ENCODE results near the gene REEP1. TPM values are rescaled to one million over a fixed set of nuclear protein-coding genes. Genes with fewer than 3 reads are reported as not detected.
A peak's percentile ranks its signal among the peaks of the same experiment; 100 is the strongest.

The REEP1 gene
- total and polyA plus RNA-seq, 9 of the 15 experiments (the other 6 are each of a cell fraction or from before 2014, with no cell fraction given): 0.11 to 0.67 (median 0.13) TPM

DNA sequence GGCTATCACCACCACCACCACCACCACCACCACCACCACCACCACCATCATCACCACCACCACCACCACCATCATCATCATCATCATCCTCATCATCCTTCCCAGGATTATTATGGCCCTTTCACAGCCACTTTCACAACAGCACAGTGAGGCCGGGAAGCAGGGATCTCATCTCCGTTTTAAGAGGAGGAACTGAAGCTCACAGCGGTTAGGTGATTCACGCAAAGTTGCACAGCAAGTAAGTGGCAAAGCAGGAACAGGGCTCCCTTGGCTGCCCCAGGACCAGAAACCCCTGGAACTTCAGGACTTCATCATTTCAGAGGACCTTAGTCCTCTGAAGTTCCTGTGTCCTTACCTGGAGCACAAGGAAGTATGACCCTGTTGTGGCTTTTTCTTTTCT lies 111.4 kb downstream of the REEP1 start (continued):
- TF ChIP-seq, protein P1, sequence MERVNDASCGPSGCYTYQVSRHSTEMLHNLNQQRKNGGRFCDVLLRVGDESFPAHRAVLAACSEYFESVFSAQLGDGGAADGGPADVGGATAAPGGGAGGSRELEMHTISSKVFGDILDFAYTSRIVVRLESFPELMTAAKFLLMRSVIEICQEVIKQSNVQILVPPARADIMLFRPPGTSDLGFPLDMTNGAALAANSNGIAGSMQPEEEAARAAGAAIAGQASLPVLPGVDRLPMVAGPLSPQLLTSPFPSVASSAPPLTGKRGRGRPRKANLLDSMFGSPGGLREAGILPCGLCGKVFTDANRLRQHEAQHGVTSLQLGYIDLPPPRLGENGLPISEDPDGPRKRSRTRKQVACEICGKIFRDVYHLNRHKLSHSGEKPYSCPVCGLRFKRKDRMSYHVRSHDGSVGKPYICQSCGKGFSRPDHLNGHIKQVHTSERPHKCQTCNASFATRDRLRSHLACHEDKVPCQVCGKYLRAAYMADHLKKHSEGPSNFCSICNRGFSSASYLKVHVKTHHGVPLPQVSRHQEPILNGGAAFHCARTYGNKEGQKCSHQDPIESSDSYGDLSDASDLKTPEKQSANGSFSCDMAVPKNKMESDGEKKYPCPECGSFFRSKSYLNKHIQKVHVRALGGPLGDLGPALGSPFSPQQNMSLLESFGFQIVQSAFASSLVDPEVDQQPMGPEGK (CRISPR knock-in tag; IDR thresholded peaks at IDR 0.05; ENCODE audit: borderline replicate concordance): no peak
- no peak for TF ChIP-seq CTBP1 (IDR thresholded peaks at IDR 0.05; ENCODE audit: borderline replicate concordance)
- TF ChIP-seq ZNF766 (CRISPR knock-in tag; conservative IDR thresholded peaks at IDR 0.05): no peak

DNA sequence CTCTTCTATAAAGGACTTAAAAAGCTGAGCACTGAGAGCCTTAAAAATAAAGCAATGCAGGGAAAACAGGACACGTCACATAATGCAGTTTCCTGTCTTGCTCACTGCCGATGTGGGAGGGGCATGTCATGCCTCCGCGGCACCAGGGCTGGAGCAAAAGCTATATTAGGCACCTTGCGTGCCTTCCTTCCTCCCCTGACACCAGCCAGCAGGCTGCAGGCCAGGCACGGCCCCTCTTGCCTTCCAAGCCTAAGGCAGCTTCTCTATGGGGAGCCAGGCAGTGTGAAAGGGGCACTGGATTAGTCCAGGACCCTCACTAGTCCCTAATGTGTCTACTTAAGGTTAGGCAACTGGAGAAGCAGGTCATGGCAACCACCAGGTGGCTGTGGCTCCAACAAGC lies 111.8 kb downstream of the REEP1 start:
- no peaks in the 10 kb centered on the region for H3K36me3 ChIP-seq (ENCODE audit: control insufficient read depth, insufficient read depth, low read length)
- POLR2A ChIA-PET: no interaction called here
- no peak for DNase-seq (ENCODE audit: extremely low read depth in 1 of 4, low spot score in 3 of 4)
- no peaks in the 10 kb centered on the region for H3K9me3 ChIP-seq (replicated peaks; ENCODE audit: control insufficient read depth, insufficient read depth, low read depth, low read length)
- WGBS (ENCODE audit: insufficient coverage, low coverage, missing lambda C conversion rate): 19% methylated on average over 6 of the region's 6 CpGs
- FAIRE-seq: no peak
- no peaks in the 10 kb centered on the region for H3K9me1 ChIP-seq (ENCODE audit: control insufficient read depth, insufficient read depth, low read length)
- no TSS peak for BruUV-seq (replicated peaks)
- H4K20me1 ChIP-seq (replicated peaks; ENCODE audit: control insufficient read depth, insufficient read depth, low read length): peaks cover 2% of the 10 kb centered on the region; the same call in 1 of the 2 replicates
- peak overlapping the region in 1 of 2 experiments; percentile 43; a peak in 1 of 4 replicates for H3K9ac ChIP-seq (ENCODE audit: insufficient read depth in 1 of 2, low read depth in 2 of 2, low read length in 2 of 2)
- H3K27me3 ChIP-seq (ENCODE audit: control insufficient read depth in 2 of 2, insufficient read depth in 2 of 2, low read length in 2 of 2): peaks cover 18 to 30% of the 10 kb centered on the region in 2 experiments; a peak in 3 of 5 replicates
- CTCF ChIA-PET (ENCODE audit: low intra/inter-chr PET ratio): no interaction called here
- H3K79me2 ChIP-seq (ENCODE audit: control insufficient read depth, insufficient read depth, low read length): no peaks in the 10 kb centered on the region
- intact Hi-C loops (cut with micrococcal nuclease): loop anchor here (10.0 kb wide), 1 partner anchor 401 kb away; no protein-coding TSS in a partner anchor
- no peak overlapping the region for H3K27ac ChIP-seq (ENCODE audit: extremely low read depth, low read depth, low read length)
- H2AFZ ChIP-seq (ENCODE audit: low read depth, low read length): 0 out of 2 replicates have a peak overlapping the region, but pooled peaks have one; percentile 60
- in situ Hi-C loops (cut with MboI): no loop called here
- H3K4me1 ChIP-seq (replicated peaks in 1 of 2; ENCODE audit: control insufficient read depth in 2 of 2, insufficient read depth in 2 of 2, low read length in 2 of 2): peaks cover 7 to 10% of the 10 kb centered on the region in 2 experiments; a peak in 3 of 5 replicates
- no peak for ATAC-seq
- no peak overlapping the region for H3K4me3 ChIP-seq
- no peak overlapping the region for H3K4me2 ChIP-seq (ENCODE audit: insufficient read depth, low read length)
- TF ChIP-seq, protein P2, sequence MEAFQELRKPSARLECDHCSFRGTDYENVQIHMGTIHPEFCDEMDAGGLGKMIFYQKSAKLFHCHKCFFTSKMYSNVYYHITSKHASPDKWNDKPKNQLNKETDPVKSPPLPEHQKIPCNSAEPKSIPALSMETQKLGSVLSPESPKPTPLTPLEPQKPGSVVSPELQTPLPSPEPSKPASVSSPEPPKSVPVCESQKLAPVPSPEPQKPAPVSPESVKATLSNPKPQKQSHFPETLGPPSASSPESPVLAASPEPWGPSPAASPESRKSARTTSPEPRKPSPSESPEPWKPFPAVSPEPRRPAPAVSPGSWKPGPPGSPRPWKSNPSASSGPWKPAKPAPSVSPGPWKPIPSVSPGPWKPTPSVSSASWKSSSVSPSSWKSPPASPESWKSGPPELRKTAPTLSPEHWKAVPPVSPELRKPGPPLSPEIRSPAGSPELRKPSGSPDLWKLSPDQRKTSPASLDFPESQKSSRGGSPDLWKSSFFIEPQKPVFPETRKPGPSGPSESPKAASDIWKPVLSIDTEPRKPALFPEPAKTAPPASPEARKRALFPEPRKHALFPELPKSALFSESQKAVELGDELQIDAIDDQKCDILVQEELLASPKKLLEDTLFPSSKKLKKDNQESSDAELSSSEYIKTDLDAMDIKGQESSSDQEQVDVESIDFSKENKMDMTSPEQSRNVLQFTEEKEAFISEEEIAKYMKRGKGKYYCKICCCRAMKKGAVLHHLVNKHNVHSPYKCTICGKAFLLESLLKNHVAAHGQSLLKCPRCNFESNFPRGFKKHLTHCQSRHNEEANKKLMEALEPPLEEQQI (IDR thresholded peaks at IDR 0.05): no peak
- no peak for TF ChIP-seq KLF1 (tag; IDR thresholded peaks at IDR 0.05)
- TF ChIP-seq SIX5 (IDR thresholded peaks at IDR 0.05; ENCODE audit: borderline replicate concordance in 1 of 2, insufficient read depth in 1 of 2, low read depth in 1 of 2, low read length in 2 of 2): no peak
- no peak for TF ChIP-seq FOXA1 (IDR thresholded peaks at IDR 0.05; ENCODE audit: borderline replicate concordance)
- no peak for TF ChIP-seq ZNF408 (CRISPR knock-in tag; IDR thresholded peaks at IDR 0.05; ENCODE audit: low read depth)
- TF ChIP-seq ZNF124 (CRISPR knock-in tag; IDR thresholded peaks at IDR 0.05): no peak
- TF ChIP-seq, protein P3, sequence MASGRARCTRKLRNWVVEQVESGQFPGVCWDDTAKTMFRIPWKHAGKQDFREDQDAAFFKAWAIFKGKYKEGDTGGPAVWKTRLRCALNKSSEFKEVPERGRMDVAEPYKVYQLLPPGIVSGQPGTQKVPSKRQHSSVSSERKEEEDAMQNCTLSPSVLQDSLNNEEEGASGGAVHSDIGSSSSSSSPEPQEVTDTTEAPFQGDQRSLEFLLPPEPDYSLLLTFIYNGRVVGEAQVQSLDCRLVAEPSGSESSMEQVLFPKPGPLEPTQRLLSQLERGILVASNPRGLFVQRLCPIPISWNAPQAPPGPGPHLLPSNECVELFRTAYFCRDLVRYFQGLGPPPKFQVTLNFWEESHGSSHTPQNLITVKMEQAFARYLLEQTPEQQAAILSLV (tag; IDR thresholded peaks at IDR 0.05): no peak
- no peak for TF ChIP-seq CEBPG (CRISPR knock-in tag; IDR thresholded peaks at IDR 0.05)
- no peak for TF ChIP-seq CEBPG (tag; conservative IDR thresholded peaks at IDR 0.05 in 1 of 2, IDR thresholded peaks at IDR 0.05 in 1 of 2)
- TF ChIP-seq, protein P4, sequence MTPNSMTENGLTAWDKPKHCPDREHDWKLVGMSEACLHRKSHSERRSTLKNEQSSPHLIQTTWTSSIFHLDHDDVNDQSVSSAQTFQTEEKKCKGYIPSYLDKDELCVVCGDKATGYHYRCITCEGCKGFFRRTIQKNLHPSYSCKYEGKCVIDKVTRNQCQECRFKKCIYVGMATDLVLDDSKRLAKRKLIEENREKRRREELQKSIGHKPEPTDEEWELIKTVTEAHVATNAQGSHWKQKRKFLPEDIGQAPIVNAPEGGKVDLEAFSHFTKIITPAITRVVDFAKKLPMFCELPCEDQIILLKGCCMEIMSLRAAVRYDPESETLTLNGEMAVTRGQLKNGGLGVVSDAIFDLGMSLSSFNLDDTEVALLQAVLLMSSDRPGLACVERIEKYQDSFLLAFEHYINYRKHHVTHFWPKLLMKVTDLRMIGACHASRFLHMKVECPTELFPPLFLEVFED (CRISPR knock-in tag; conservative IDR thresholded peaks at IDR 0.05): no peak
